Measurements from ENCODE around the gene HAND2. TPM values are rescaled to one million over a fixed set of nuclear protein-coding genes. Genes with fewer than 3 reads are reported as not detected.

Gene HAND2
- polyA plus RNA-seq, 1 donor: 0.10 TPM

DNA sequence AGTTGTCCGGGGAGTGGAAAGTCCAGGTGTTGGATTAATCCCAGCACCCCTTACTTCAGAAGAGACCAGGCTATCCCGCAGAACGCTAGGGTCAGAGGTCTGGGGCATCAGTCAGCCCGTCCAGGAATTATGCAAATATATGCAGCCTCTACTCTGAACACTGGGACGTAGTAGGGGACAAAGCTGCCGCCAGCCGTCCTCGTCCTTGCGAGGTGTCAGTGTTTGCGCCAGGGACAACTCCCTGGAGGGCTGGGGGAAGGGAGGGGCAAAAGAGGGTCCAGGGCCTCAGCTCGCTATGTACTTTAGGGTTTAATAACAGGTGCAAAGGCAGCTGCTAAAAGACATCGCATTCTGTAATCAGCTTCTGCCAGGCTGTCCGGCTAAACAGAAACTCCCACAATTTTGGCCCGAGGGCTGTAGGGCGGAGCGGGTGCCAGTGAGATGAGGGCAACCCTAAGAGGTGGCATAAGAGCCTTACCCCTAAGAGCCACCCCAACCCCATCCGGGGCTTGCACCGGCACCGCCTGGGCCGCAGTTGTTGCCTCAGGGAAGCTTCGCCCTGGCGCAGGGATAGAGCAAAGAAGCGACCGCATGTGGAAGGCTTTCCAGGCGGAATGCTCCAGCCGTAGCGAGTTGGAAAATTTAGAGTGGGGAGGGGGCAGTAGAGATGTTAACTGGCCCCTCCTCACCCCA is 8.4 kb downstream of the HAND2 start:
- DNase-seq (ENCODE audit: low read depth): no peak

DNA sequence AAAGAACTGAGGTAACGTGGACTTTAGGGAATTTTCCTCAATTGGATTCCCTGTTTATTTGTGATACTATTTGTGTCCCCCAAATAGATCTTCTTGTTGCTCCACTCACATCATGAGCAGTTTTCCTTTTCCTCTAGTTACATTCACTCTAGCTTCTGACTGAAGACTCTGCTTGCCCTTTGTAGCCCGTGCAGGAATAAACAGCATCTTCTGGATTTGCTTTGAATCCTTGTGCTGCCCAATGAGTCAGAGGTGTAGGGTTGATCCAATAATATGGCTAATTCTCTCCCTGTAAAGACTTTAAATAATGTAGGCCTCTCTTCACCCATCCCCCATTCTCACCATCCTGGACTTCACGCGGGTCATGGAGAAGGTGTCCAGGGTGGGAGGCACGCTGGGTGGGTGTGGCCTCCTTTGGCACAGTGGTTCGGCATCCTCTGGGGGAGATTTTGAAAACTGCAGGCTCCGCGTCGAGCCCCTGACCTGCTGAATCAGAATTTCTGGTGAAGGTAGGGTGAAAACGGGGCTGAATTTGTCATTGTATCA is 9.0 kb downstream of the HAND2 start:
- no peak for DNase-seq (ENCODE audit: low read depth)

DNA sequence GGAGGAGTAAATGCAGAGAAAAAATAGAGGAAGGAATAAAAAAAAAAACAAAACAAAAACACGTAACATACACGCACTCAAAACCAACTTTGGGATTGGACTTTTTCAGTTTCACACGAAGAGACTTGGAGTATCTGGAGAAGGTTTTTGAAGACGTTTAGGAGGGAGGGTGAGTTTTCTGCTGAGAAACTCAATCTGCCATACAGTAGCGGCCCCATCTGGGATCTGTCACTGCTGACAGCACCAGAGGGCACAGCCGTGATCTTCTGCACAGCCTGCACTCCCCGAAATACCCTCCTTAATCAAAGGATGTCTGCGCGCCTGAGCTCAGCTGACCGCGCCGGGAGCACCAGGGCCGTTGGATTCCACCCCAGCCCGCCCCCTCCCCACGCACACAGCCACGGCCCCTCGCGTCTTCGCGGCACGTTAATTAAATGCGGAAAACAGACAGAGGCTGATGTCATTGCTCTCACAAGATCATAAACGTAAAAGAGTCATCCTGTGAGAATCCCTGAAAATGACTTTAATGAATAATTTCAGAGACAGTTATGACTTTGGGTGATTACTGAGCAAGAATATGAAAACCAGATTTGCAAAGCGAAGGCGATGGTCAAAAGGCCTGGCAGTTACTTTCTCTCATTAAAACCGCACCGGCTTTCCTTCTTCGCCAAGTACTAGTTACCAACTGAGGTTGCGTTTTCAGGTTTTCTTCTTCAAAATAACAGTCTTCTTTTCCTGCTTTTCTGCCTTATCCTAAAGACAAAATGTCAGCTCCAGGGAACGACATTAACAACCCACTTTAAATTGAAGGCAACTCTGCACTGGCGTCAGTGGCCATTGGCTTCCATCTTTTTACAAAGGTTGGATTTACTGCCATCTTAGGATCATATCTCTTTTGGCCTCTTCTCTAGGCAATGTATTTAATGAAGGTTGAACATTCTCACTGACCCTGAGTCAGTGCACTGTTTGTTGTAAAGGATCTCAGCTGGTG is 10.6 kb downstream of the HAND2 start:
- DNase-seq (ENCODE audit: low read depth): no peak

DNA sequence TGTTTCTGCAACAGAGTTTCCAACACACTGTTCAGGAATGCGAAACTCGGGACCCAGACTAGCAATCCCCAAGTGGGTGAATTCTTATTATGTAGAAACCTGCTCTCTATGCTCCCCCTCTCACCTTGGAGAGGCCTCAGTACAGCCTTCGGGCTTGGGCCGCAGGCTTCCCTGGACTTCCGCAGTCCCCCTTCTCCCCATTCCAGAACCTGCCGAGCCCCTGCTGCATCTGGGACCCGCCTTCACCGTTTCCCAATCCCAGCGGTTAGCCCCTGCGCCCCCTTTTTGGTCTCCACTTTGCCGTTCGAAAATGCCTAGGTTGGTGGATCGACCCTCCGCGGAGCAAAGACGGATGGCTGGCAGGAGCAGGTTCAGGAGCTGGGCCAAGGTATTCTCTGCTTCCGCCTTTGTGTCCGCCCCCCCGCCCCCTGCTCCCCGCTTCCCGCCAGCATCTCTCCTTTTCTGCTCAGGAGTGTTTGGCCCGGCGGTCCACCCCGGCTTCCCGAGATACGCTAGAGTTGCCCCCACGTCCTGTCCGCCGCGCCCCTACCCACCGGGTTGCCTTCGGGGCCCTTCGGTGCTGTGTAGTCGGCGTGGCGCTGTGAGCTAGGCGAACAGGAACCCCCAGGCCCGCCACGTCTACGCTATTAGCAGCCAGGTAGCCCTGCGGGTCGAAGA is 11.5 kb downstream of the HAND2 start:
- DNase-seq (ENCODE audit: low read depth): no peak

DNA sequence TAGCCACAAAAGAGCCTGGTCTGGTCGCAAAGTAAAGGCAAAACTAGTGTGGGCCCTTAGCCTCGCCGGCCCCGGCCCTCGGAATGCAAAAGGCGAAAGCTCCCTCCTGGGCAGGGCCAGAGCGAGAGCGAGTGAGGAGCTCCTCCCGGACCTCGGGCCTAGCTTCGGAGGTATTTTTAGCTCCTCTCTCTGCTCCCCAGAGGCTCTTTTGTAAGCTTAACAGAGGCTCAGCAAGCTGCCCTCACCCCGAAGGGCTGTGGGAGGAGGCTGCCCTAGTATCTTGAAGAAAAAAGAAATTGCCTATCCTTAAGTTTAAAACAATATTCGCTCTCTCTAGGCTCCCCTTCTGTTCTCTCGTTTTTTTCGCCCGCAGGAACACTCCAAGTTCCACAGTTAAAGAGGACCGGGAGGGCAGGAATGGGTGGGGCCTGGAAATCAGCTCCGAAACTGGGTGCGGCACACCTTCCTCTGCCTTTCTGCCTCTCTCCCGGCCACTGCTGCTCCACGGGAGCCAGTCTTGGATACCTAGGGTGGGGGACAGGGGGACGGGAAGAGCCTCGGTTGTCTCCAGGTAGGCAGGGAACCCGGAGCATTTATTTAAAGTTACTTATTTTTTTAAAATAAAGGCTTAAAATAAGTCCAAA is 12.1 kb downstream of the HAND2 start:
- no peak for DNase-seq (ENCODE audit: low read depth)

DNA sequence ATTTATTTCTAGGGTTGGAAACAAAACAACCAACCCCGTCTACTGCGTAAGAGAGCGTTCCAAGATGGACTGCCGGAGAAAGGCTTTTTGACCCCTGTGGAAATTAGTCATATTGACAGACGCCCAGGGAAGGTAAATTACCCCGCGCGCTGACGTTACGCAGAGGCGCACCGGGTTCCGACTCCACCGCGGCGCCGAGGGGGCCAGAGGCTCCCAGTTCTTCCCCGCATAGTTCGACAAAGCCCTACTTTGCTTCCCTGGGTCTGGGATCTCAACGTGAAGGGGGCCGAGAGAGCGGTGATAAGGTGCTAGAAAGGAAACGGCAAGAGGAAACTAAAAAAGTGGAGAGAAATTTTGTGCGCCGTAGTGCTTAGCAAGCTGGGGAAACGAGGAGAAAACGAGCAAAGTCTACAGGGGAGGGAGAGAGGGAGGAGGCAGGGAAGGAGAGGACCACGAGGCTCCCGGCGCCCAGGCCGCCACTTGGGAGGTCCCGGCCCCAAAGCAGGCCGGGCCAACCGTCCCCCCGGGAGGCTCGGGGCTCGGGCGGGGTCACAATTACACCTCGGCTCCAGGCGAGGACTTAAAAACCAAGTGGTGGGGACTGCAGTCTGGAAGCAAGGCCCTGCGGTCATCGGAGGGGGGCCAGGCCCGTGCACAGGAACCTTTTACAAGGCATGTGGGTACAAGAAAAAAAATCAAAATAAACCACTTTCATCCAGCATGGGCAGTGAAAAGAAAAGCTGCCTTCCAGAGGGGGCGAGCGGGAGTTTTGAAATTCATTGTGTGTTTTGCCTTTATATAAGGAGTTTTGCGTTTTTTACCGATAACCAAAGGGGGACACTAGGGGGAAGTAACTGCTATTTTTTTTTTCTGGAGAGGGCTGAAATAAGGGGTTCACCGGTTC is 13.2 kb downstream of the HAND2 start:
- DNase-seq (ENCODE audit: low read depth): no peak

DNA sequence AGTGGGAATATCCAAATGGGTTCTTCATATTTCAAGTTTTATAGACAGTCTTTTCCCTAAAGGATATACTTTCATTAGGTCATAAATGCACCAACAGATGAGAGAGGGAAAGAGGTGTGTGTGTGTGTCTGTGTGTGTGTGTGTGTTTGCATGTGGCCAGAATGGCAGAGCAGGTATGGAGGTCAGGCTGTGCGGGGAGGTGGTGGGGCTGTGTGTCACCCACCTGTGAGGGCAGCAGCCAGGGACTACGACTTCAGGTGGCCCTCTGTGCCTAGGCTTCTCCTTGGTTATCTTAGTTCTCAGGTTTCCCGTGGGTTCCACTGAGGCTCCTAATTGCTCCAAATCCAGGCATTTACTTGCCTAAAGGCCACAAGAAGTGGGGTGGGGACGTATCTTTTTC is 14.6 kb downstream of the HAND2 start:
- DNase-seq (ENCODE audit: low read depth): no peak

DNA sequence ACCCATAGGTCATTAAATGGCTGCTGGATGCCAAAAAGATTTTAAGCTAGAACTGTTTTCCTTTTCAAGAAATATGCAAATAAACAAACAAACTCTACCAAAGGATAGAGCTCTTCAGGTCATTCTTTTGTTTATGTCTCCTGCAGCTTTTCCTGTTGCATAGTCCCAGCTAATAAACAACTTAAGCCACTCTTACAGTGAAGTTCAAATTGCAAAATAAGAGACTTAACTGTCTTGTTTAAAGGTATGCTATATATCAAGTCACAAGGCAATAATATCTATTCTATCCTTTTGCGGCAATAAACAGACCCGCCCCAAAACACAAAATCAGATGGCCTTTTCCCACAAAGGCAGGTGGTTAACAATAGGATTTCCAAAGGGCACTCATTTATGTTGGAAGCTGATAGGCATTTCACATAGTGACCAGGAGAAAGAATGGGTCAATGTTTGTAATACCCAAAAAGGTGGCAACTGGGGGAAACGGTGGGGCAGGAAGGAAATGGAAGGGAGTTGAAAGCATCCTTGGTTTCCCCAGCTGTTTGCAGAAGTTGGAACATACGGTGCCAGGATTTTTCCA is 15.3 kb downstream of the HAND2 start:
- no peak for DNase-seq (ENCODE audit: low read depth)

DNA sequence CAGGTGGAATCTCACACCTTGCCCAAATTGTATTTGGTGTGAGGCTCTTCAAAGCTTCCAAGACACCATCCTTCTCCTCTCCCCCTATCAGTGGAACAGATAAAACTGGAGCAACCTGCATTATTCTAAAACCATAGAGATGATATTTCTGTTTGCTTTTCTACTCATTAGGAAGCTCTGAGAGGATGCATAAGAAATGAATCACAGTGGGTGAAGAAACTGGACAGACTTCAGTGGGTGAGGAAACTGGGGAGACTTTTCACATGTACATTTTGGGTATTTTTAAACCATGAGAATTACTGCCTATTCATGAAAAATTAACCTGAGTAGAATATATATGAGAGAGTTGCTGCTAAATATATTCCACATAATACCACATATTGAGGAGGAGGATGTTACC is 16.4 kb downstream of the HAND2 start:
- DNase-seq (ENCODE audit: low read depth): no peak

DNA sequence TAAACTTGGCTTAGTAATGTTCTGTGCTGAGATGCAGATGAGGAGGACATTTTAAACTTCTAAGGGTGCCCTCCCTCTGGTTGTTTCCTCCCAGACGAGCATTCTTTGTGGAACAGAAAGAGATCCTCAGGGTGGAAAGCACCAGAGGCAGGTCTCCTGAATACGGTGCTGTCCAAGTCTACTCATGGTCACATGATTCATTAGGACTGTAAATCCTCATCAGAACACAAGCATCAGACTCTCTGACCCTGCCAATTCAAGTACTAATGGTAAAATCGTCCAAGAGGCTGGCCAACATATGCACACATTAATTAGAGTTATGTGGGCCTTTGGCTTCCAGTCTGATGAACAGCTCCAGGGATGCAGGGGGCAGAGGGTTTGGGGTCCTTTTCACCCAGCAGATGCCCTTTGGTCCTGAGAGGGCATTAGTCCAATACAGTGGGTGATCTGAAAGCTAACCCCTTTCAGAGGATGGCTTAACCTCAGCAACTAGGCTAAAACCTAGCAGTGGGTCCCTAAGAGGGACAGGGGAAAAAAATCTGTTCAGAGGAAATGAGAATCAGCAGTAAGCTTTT is 18.2 kb downstream of the HAND2 start:
- no peak for DNase-seq (ENCODE audit: low read depth)

DNA sequence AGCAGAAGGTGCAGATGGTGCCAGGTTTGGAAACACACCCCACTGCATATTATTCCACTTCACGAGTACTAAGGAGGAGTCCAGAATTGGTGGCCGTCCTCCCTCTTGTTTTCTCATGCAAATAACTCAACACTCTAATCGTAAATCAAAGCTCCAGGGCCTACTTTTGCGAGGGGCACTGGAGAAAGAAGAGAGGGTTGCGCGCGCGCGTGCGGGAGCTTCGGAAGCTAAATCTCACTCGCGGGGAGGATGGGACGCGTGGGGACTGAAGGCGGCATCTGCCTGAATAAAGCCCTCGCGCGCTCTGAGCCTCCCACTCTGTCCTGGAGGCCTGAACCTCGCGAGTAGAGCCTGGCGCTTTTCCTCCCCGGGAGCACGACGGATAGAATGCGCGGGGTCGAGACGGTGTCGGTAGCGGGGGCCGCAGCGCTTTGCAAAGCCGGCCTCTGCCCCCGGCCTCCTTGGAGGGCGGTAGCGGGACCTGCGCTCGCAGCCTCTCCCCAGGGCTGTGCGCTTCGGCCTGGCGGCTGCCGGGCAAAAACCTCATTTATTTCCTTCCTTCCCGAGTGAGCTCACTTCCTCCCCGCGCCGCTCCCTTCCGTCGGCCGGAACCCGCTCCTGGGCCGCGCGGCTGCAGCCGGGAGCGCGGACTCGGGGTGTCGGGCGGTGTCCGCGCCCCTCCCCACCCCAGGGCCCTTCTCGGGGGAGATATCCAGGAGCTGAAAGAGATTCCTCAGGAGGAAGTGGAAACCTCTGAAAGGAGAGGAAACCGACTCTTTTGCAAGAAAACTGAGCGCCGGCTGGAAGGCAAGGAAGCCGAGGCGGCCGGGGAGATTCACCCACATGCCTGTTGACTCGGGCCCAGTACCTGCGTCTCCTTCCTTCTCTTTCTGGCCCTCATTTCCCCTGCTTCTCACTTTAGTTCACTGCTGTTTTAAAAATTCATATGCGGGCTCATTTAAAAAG is 20.7 kb downstream of the HAND2 start:
- no peak for DNase-seq (ENCODE audit: low read depth)

DNA sequence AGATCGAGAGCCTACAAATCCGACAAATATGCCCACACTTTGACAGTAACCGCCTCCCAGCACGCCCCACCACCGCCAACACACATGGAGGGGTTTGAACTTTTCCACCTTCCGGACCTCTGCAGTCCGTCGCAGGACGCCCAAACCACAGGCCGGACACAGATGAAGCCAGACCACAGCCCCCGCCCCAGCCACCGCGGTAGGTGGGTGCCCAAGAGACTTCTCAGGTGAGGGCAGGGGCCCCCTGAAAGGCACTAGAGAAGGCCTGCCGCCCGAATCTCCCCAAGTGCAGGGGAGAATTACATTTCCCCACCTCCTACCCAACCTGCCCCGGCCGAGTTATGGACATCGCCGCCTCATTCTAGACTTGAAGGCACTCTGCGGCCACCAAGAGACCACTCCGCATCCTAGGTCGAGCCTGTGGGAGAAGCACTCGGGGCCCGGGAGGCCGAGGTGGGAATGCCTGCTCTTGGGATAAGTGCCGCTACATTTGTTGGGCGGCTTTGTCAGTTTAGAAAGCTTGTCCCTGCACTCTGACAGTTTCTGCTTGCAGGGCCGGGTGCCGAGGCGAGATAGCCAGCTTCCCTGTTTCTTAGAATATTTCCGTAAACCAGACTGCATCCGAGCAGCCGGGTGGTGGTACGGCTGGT is 21.5 kb downstream of the HAND2 start:
- DNase-seq (ENCODE audit: low read depth): no peak

DNA sequence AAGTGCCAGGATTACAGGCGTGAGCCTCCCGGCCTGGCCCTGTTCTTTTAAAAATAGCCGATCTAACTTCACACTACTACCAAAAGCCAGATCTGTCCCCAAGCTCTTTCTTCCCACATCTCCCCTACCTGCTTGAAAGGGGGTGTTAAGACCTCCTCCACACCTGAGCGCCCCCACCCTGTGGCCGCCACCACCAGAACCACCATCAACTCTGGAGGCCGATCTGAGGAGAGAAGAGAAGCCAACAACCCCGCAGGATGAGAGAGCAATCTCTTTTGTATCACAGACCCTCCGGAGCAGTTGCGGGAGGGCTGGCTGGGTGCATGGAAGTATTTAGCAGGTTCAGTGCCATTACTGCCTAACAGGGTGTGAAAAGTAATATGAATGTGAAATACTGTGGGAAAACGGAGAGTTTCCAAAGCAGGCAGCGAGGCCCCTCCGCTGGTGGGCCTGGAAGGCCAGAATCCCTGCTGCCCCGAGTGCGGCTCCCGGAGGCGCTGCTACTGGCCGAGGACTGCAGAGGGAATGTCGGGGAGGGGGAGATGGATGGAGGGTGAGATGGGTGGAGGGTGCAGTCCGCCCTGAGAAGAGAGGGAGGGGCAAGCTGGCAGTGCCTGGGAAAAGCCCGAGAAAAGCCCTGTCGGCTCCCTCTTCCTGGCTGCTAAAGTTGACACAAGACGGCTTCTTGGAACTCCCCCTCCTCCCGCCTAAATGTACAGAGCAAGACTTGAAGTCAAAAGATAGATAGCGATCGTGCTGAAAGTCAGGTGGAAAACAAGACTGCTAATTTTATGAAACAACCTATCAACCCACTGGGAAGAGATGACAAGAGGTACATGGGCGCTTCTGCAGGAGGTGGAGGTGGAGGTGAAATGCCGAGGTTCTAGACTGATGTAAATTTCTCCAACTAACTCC is 22.3 kb downstream of the HAND2 start:
- DNase-seq (ENCODE audit: low read depth): no peak

DNA sequence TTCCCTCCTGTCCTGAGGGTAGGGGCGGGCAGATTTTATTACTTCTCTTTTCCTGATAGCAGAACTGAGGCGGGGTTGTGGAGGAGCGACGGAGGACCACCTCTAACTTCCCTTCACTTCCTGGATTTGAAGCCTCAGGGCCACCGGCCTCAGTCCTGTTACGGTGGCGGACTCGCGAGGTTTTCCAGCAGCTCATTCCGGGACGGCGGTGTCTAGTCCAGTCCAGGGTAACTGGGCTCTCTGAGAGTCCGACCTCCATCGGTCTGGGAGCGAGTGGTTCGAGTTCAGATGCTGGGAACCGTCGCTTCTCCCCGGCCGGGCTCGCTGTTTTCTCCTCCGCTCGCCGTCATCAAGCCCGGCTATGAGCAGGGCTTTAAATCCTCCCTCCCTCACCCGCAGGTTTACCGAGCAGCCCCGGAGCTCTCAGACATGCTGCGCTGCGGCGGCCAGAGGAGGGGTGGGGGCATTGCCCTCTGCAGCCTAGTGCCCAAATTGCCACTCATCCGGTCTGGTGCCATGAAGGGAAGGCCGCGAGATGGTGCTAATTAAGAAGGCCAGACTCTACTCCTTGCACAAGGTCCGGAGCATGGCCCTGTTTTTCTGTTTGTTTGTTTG is 23.3 kb downstream of the HAND2 start:
- DNase-seq (ENCODE audit: low read depth): no peak

DNA sequence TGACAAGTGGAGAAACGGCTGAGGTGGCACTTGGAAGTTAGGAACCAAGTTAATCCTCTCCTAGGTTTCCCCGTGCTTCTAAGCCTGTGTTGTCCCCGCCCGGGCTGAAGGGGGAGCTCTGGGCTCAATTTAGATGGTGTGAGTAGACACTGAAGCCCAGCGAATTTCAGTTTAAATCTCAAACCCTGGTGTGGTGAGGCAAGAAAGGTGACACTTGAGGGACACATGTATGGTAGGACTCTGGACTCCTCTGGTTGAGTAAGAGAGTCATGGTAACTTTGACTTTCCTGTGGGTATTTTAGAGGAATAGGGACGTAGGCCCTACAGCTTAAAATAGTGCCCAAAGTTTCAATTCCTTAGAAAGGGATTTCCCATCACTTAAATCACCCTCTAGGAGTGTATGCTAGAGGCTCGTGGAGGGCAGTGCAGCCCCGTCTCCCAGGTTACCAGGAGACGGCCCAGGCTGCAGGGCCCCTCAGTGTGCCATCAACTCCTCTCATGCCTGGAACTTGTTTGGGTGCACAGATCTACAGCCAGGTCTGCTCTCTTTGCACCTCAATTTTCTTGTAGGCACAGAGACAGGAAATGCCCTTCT is 24.0 kb downstream of the HAND2 start:
- DNase-seq (ENCODE audit: low read depth): no peak

DNA sequence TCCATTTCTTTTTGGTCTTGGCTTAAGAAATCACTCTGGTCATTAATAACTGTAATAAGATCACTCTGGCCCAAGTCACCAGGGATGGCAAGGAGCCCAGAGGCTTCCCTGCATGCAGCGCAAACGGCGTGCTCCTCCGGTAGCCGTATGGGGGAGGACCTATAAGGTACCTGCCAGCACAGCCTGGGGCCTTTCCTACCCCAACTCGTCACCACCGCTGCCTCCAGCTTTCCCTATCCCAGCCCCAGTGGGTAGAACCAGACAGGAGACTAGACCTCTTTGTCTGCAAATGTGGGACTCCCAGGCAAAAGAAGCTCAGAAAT is 25.9 kb downstream of the HAND2 start:
- DNase-seq (ENCODE audit: low read depth): no peak

All from forelimb muscle (tissue), 1 donor.